Tibial nerve (tissue), 4 donors: ENCODE results near the gene SLC22A5. TPM values are rescaled to one million over a fixed set of nuclear protein-coding genes. Genes with fewer than 3 reads are reported as not detected.
"Not testable (repeated sequence)": the region's sequence is repeated elsewhere in the genome, so short reads cannot be mapped to it uniquely, and the experiment has no call there.

Source experiments
- DNase-seq, 2 donors: peaks; one replicate each; pipeline ENCODE4 v3.0.0-alpha.2; 2019; ENCODE audit warnings: low spot score in 2 of 2
- H3K27ac ChIP-seq, 4 donors: fragments of 200-600 bp; sonication (generic) in 3 of 4; one replicate each; pipeline ENCODE4 v1.5.1; 2017 to 2019; ENCODE audit warnings: mild to moderate bottlenecking in 1 of 4
- H3K27me3 ChIP-seq, 2 donors: fragments of 200-600 bp; sonication (generic) in 1 of 2; one replicate each; pipeline versions ENCODE4 v1.5.1 to v1.6.0; 2017 to 2019
- H3K36me3 ChIP-seq, 3 donors: fragments of 200-600 bp; sonication (generic); one replicate each; pipeline ENCODE4 v1.5.1; 2018 to 2019
- H3K4me1 ChIP-seq, 4 donors: fragments of 200-600 bp; sonication (generic) in 3 of 4; one replicate each; pipeline ENCODE4 v1.5.1; 2017 to 2019
- H3K4me3 ChIP-seq, 4 donors: fragments of 200-600 bp; sonication (generic) in 3 of 4; one replicate each; pipeline ENCODE4 v1.5.1; 2017 to 2019; ENCODE audit warnings: mild to moderate bottlenecking in 1 of 4, moderate library complexity in 1 of 4
- H3K9me3 ChIP-seq, 4 donors: fragments of 200-600 bp; sonication (generic) in 3 of 4; one replicate each; pipeline ENCODE4 v1.5.1; 2017 to 2019
- CTCF ChIP-seq, 5 experiments: fragments of 200-600 bp in 3 of 5; fragments of 450-650 bp in 2 of 5; sonication (generic) in 3 of 5; IDR thresholded peaks; one replicate each; pipeline ENCODE4 v1.5.1; 2016 to 2019; ENCODE audit warnings: antibody characterized with exemption in 5 of 5, mild to moderate bottlenecking in 3 of 5, moderate library complexity in 2 of 5
- EP300 ChIP-seq, 2 donors: sonication (generic); formaldehyde crosslinking; IDR thresholded peaks; one replicate each; pipeline ENCODE4 v1.6.1; 2017; ENCODE audit warnings: antibody characterized with exemption in 2 of 2, mild to moderate bottlenecking in 1 of 2
- POLR2A ChIP-seq, 2 donors: fragments of 450-650 bp; IDR thresholded peaks; one replicate each; pipeline ENCODE4 v1.6.1; 2017; ENCODE audit warnings: antibody characterized with exemption in 2 of 2, mild to moderate bottlenecking in 2 of 2, moderate library complexity in 2 of 2
- WGBS, 2 donors: methylation state at CpG; one replicate each; pipeline ENCODE4 v1.1.5; 2018; 5-methylcytosine and 5-hydroxymethylcytosine counted together
- total RNA-seq, 4 donors: library from RNA; depleted of rRNA; stranded (reverse); fragments of >200 nt; gene quantifications; one replicate each; pipeline ENCODE4 v1.1.0, GENCODE V29; 2016

The SLC22A5 gene
- total RNA-seq, 4 donors from 2014 or later: 11.3 to 19.0 (median 16.3) TPM

GRCh38 chr5:132410451-132411303, 41.2 kb downstream of the SLC22A5 start:
- peak; percentile 55 to 63 for DNase-seq
- no peaks in the 10 kb centered on the region for H3K36me3 ChIP-seq
- no peaks in the 10 kb centered on the region for H3K9me3 ChIP-seq
- peaks cover 0 to 67% (median 43%) of the 10 kb centered on the region in 4 donors for H3K4me1 ChIP-seq
- peak overlapping the region; percentile 97 to 100 (median 99) for H3K27ac ChIP-seq
- 0% methylated on average over 15 to 78 of the region's 90 CpGs for WGBS, 2 donors
- TF ChIP-seq EP300 (IDR thresholded peaks at IDR 0.05) (peak in 1 of 2 donors; percentile 67), POLR2A (IDR thresholded peaks at IDR 0.05) (peak in 1 of 2 donors; percentile 70), CTCF (IDR thresholded peaks at IDR 0.05) (peak; percentile 54 to 77 (median 64))
- H3K27me3 ChIP-seq: no peaks in the 10 kb centered on the region
- peak overlapping the region; percentile 57 to 84 (median 76) for H3K4me3 ChIP-seq

- Histone ChIP-seq H3K27ac (peak overlapping the region; percentile 97 to 100 (median 99)), H3K36me3 (no peaks in the 10 kb centered on the region), H3K9me3 (no peaks in the 10 kb centered on the region), H3K4me1 (peaks cover 0 to 73% (median 44%) of the 10 kb centered on the region in 4 donors), H3K4me3 (peak overlapping the region; percentile 57 to 84 (median 76)), H3K27me3 (no peaks in the 10 kb centered on the region)
- peak in 1 of 2 donors; percentile 31 for DNase-seq
- peak in 1 of 2 donors; percentile 2 for TF ChIP-seq EP300 (IDR thresholded peaks at IDR 0.05)
- no peak for TF ChIP-seq CTCF (IDR thresholded peaks at IDR 0.05)
- WGBS, 2 donors: 23 to 29% methylated on average over 7 to 9 of the region's 9 CpGs
Observed at GRCh38 chr5:132411304-132412013, 41.9 kb downstream of the SLC22A5 start.

- no peaks in the 10 kb centered on the region for H3K9me3 ChIP-seq
- H3K4me1 ChIP-seq: peaks cover 0 to 75% (median 45%) of the 10 kb centered on the region in 4 donors
- H3K27ac ChIP-seq: peak overlapping the region in 3 of 4 donors; percentile 99 to 100 (median 99)
- no peak overlapping the region for H3K4me3 ChIP-seq
- no peaks in the 10 kb centered on the region for H3K36me3 ChIP-seq
- DNase-seq: no peak
- H3K27me3 ChIP-seq: no peaks in the 10 kb centered on the region
- TF ChIP-seq CTCF (IDR thresholded peaks at IDR 0.05) (no peak), EP300 (IDR thresholded peaks at IDR 0.05) (no peak), POLR2A (IDR thresholded peaks at IDR 0.05) (no peak)
Observed at GRCh38 chr5:132413567-132413966, 44.1 kb downstream of the SLC22A5 start.

- WGBS, 2 donors: 27 to 32% methylated on average over 5 of the region's 5 CpGs
- no peak for TF ChIP-seq POLR2A (IDR thresholded peaks at IDR 0.05)
- TF ChIP-seq EP300 (IDR thresholded peaks at IDR 0.05): peak in 1 of 2 donors; percentile 29
- no peak for TF ChIP-seq CTCF (IDR thresholded peaks at IDR 0.05)
- H3K27me3 ChIP-seq: no peaks in the 10 kb centered on the region
- DNase-seq: no peak
- H3K4me1 ChIP-seq: peaks cover 0 to 73% (median 42%) of the 10 kb centered on the region in 4 donors
- no peaks in the 10 kb centered on the region for H3K9me3 ChIP-seq
- H3K36me3 ChIP-seq: no peaks in the 10 kb centered on the region
- peak overlapping the region; percentile 12 to 74 (median 72) for H3K27ac ChIP-seq
- no peak overlapping the region for H3K4me3 ChIP-seq
Observed at GRCh38 chr5:132414634-132415378, 45.3 kb downstream of the SLC22A5 start.

GRCh38 chr5:132415516-132415915, 46.0 kb downstream of the SLC22A5 start:
- H3K9me3 ChIP-seq, H3K36me3 ChIP-seq, DNase-seq, H3K4me3 ChIP-seq, H3K27me3 ChIP-seq: not testable (repeated sequence)
- peaks cover 0 to 78% (median 46%) of the 10 kb centered on the region in 4 donors for H3K4me1 ChIP-seq
- 90 to 94% methylated on average over 7 of the region's 7 CpGs for WGBS, 2 donors
- H3K27ac ChIP-seq: peak overlapping the region in 3 of 4 donors; percentile 71 to 74 (median 72)
